Raji (cell line): ENCODE data around the gene RTP2.
A peak's percentile ranks its signal among the peaks of the same experiment; 100 is the strongest.

Experiments used
- POLR2A ChIP-seq: IDR thresholded peaks from 2 replicates; pipeline ENCODE4 v1.6.1; 2011; ENCODE audit warnings: low read depth, low read length, control low read depth; ENCODE audit not compliant: insufficient read depth

Gene RTP2

DNA sequence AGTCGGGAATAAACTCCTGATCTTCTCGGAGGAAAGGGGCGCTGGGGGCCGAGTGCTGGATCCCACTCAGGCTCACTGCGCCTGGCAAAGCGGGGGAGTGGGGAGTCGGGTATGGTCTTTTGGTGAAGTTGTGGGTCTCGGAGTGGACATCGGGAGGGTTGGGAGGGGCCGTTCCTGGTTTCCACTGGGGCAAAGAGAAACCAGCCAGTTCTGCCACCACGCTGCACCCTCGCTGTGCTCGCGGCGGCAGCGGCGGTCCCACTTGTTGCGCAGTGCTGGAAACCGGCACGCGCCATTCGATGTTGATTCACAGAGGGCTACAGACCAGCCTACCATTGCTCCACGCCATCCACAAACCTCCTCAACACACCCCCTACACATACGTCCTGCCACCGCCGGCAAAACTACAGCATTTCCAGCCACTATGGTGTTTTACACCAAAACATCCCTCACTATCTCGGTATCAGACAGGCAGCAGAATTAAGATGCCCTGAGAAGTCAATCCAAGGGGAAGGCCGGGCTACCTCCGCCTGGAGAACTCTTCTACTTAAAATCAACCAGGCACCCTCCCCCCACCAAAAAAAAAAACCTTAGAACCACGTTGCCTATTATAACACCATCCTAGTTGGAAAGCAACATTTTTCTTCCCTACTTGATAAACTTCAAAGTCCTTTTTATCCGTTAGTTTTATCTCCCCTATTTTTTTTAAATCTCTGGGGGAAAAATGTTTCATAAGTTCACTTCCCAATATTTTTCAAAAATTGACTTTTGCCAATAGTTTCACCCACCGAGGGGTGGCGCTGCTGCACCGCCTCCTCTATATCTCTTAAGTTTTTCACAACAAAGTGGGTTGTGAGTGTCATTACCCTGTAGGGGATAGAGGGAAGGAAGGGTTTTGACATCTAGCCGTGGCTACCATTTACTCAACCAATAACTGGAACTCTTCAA, 39.3 kb upstream of the RTP2 start:
- TF ChIP-seq POLR2A = peak; percentile 37; the same call in 1 of the 2 replicates

DNA sequence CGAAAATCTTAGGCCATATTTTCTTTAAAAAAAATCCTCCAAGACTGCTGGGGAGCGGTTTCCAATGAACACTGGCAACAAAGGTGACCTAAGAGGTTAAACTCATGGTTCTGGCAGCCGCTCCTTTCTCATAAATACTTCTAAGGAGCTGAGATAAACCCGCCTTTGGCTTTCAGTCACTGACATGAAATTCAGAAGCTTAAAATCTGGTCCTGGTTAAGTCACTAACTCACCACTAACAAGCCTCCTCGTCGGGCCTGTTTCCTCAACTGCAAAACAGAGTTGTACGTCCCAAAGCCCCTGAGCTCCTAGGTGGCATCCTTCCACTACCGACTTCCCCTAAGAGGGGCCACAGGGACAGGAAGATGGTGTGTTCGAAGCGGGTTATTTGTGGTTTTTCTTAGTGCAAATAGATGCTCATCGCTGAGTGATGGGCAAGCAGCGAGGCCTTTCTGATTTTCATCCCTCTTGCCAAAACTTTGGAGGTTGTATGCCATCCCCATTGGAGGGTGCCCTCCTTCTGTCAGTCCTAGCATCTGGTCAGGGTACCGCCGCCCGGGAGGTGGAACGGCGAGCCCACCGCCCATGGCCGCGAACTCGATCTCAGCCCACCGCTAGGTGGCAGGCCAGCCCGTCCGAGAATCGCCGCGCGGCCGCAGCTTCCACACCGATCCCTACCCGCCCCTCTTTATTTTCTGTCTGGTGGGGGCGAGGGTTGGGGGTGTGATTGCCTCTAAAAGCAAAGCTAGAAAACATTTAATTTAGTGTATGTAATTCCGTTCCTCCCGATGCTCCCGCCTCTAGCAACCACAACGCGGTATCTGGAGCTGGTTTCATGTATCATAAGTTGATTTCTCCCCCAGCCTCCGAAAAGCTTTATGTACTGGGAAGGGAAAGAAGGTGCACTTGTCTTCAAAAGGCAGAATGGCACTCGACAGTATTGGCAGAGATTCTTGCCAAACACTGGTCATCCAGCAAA, 38.4 kb upstream of the RTP2 start:
- TF ChIP-seq POLR2A = peak; percentile 25; the same call in 1 of the 2 replicates

DNA sequence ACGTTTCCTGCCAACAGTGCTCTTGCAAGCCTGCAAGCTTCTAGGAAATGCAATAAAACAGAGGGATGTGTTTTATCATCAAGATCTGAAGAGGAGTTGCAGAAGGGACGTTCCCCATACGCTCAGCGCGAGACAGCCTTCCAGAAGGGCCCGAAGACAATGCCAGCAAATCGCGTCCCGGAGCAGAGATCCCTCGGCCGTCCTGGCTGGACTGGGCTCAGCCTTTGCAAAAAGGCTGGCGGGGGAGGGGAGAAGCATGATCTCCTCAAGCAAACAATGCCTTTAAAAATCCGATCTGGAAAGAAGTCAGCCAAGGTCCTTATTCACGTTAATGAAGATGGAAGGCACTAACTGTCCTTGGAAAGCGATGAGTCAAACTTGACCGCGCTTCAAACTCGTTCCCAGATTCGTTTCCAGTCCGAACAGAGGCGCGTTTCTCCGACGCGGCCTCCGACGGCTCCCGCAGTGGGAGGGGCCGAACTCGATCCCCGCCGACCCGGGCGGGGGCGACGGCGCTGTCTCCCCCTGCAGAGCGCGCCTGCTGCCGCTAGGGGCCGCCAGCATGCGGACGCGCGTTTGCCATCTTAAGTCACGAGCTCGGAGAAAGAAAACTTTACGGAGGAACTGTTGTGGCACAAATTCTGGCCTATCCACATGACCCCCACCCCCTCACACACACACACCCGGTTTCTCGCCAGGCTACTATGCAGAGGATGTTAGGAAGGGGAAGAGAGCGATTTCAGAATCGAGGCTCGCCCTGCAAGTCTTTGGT, 37.4 kb upstream of the RTP2 start:
- TF ChIP-seq POLR2A = no peak

DNA sequence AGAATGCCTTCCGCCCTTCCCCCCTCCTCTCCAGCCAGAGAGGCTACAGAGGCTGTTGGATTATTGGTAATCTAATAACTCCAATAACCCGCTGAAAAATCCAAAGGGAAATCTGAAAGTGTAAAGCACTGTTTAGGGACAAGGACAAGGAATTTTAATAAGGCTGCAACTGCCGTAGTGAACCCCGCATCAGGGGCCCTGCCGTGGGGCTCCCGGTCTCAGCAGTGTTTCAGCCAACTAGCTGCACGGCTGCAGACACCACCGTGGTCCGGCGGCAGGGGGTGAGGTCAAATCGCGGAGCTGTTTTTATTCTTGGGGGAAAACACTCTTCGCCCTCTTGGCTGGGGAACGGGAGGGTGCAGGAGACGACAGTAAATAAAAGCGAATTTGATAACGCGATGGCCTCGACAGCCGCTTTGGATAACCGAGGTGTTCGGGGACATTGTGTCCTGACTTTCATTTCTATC, 36.8 kb upstream of the RTP2 start:
- no peak for TF ChIP-seq POLR2A

DNA sequence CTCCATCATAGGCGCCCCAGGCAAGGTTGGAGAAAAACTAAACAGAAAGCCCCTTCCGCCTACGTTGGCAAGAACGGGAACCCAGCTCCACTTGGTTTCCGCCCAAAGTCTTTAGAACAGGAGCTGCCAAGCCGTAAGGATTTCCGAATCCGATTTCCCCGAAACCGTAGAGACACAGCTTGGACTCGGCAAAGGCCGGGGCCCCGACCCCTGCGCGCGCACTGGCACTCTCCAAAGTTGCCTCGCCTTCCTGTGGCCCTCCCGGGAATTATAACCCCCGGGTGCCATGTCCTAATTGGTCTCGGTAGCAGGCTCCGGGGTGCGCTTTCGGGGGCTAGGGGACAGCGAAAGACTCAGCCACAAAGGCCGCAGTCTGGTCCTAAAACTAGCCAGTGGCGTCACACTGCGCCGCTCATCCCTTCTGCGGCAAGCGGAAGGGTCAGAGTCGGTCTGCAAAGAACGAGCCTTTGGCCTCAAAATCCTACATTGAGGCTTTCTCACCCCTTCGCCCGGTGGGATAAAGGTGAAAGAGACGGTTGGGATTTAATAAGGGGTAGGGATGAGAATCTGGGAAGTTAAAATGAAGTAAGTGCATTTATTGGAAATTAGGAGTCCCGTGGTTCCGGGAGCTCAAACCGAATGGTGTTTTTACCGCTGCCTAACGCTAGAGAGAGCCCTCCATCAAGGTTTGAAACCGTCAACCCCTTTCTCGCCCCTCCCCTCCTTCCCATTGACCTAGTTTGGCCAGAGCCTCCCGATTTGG, 36.2 kb upstream of the RTP2 start:
- no peak for TF ChIP-seq POLR2A

DNA sequence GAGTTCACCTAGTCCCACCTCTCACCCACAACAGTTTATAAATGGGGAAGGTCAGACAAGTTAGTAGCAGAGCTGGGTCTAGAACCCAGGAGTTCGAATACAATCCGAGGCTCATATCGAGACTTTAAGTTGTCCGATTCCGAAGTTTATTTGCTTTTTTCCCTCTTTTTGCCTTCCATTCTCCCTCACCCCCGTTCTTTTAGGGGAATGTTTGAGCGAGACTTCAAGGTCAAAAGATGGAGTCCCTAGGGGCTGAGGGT, 35.6 kb upstream of the RTP2 start:
- TF ChIP-seq POLR2A = no peak

GRCh38 chr3:187737368-187738070, 35.2 kb upstream of the RTP2 start:
- no peak for TF ChIP-seq POLR2A

DNA sequence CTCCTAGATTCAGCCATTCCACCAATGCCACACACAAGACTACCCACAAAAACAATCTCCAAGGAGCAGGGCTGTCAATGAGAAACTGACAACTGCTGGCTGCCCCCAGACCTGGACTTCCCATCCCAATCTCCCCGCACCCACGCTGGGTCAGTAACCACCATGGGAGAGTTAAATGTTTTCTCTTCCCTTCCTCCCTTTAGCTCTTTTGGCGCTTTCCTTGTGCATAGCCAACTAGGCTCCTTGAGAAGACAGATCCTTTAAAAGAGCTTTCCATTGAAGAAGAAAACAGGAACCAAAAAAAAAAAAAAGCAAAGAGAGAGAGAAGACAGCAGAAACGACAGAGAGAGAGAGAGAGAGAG, 34.6 kb upstream of the RTP2 start:
- TF ChIP-seq POLR2A = no peak

- TF ChIP-seq POLR2A = no peak
Observed at GRCh38 chr3:187736418-187736871, 34.1 kb upstream of the RTP2 start.

GRCh38 chr3:187735837-187736236, 33.5 kb upstream of the RTP2 start:
- TF ChIP-seq POLR2A = no peak

- TF ChIP-seq POLR2A = no peak
Observed at GRCh38 chr3:187735383-187735782, 33.0 kb upstream of the RTP2 start.

- TF ChIP-seq POLR2A = no peak
Observed at GRCh38 chr3:187734841-187735240, 32.5 kb upstream of the RTP2 start.

GRCh38 chr3:187733371-187733770, 31.0 kb upstream of the RTP2 start:
- TF ChIP-seq POLR2A = no peak

GRCh38 chr3:187729598-187729997, 27.2 kb upstream of the RTP2 start:
- TF ChIP-seq POLR2A = no peak
